Hair follicle dermal papilla cell (primary cell): ENCODE measurements around the gene VSTM5. TPM values are rescaled to one million over a fixed set of nuclear protein-coding genes. Genes with fewer than 3 reads are reported as not detected.

Experiments used
- small RNA-seq: library from RNA; depleted of rRNA; stranded (forward); fragments of <200 nt; gene quantifications from one replicate; pipeline ENCODE3, GENCODE V24; 2012
- total RNA-seq: library from RNA; depleted of rRNA; stranded (reverse); fragments of >200 nt; gene quantifications from 2 replicates; pipeline ENCODE4 v1.2.3, GENCODE V29; 2012

The VSTM5 gene
- total RNA-seq, result under 0.01 TPM in 1 of 2 replicates, not detected in the other

GRCh38 chr11:93850594-93851018 is at the start of gene VSTM5:
Gene VSTM5 (minus strand): TSS chr11:93850618. CDS start chr11:93850502, 116 bp downstream.

GRCh38 chr11:93784145-93784934 is 66.1 kb downstream of the VSTM5 start, which contains the start of gene MED17:
Gene MED17 (plus strand): TSS chr11:93784282. CDS start chr11:93784514, 232 bp downstream.

Small RNA genes within 50 kb of the gene (small RNA-seq; reads per million reads assigned to genes)
- not detected for gene RF00019

Other genes starting within 250 kb of the VSTM5 start
- gene CEP295, start 188.9 kb downstream of the VSTM5 start, total RNA-seq, result 17.8 and 37.0 TPM in 2 replicates
- 117 and 129 TPM in 2 replicates for gene TAF1D, start 109.1 kb downstream of the VSTM5 start, total RNA-seq
- gene C11orf54, start 108.9 kb downstream of the VSTM5 start, total RNA-seq, result 17.6 and 19.3 TPM in 2 replicates
- gene MED17, start 66.3 kb downstream of the VSTM5 start, total RNA-seq, result 28.3 and 29.4 TPM in 2 replicates
- not detected in 2 replicates for gene HEPHL1, start 170.7 kb upstream of the VSTM5 start, total RNA-seq